Fibroblast of lung (primary cell): ENCODE measurements around the gene ASIC2.

Experiments used
- CTCF ChIP-seq, 2 donors: IDR thresholded peaks in 1 of 2; conservative IDR thresholded peaks in 1 of 2; 1 replicate in 1 of 2; 2 replicates in 1 of 2; pipeline ENCODE4 v1.5.1; 2011 to 2012; ENCODE audit warnings: low read length in 2 of 2, control low read depth in 1 of 2, inconsistent platforms in 1 of 2, low read depth in 1 of 2, mild to moderate bottlenecking in 1 of 2
- EZH2 ChIP-seq: IDR thresholded peaks from 2 replicates; pipeline ENCODE4 v1.5.1; 2012; ENCODE audit warnings: low read length, control low read depth, mild to moderate bottlenecking; ENCODE audit errors: missing control alignments

DNA sequence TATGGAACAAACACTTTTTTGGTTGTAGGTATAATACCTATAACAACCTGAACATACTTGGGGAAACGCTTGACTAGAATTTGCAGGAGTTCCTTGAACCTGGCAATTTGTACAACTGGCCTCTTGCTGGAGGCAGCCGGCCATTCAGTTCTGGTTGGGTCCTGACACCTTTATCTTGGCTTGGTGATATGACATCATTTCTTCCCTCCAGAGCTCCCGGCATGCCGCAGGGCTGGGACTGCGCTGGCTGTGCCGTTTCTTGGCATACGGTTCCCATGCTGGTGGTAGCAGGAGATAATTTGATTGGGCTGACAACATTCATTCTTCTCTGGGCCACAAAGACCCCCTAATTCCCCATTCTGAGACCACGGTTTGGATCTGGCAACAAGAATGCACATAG lies 87.5 kb downstream of the ASIC2 start:
- TF ChIP-seq CTCF (conservative IDR thresholded peaks at IDR 0.05 in 1 of 2, IDR thresholded peaks at IDR 0.05 in 1 of 2; ENCODE audit: low read depth in 1 of 2, low read length in 2 of 2), result no peak
- TF ChIP-seq EZH2, result no peak
